ENCODE measurements around the gene TMEM238.

TMEM238 gene

GRCh38 chr19:55362174-55362989 is 21.7 kb downstream of the TMEM238 start:
- no peak for TF ChIP-seq CTCF (IDR thresholded peaks at IDR 0.05; ENCODE audit: low read depth, low read length)
- Histone ChIP-seq H3K9me3 (no peaks in the 10 kb centered on the region), H3K4me1 (no peaks in the 10 kb centered on the region; the same call in 1 of the 2 replicates), H3K27me3 (no peaks in the 10 kb centered on the region), H3K4me3 (ENCODE audit: low read depth, low read length) (no peak overlapping the region), H3K36me3 (no peaks in the 10 kb centered on the region)
- DNase-seq: no peak

GRCh38 chr19:55360902-55361301 is 23.2 kb downstream of the TMEM238 start:
- Histone ChIP-seq H3K27me3 (peaks cover 4% of the 10 kb centered on the region), H3K4me3 (ENCODE audit: low read depth, low read length) (no peak overlapping the region), H3K9me3 (no peaks in the 10 kb centered on the region), H3K36me3 (no peaks in the 10 kb centered on the region), H3K4me1 (no peaks in the 10 kb centered on the region; the same call in 1 of the 2 replicates)
- TF ChIP-seq CTCF (IDR thresholded peaks at IDR 0.05; ENCODE audit: low read depth, low read length): no peak
- no peak for DNase-seq

- TF ChIP-seq CTCF (IDR thresholded peaks at IDR 0.05; ENCODE audit: low read depth, low read length): no peak
- Histone ChIP-seq H3K9me3 (no peaks in the 10 kb centered on the region), H3K4me1 (no peaks in the 10 kb centered on the region; the same call in 1 of the 2 replicates), H3K4me3 (ENCODE audit: low read depth, low read length) (no peak overlapping the region), H3K27me3 (peaks cover 15% of the 10 kb centered on the region), H3K36me3 (no peaks in the 10 kb centered on the region)
- DNase-seq: peak; percentile 67
Measured at GRCh38 chr19:55358943-55359908, 24.9 kb downstream of the TMEM238 start.

GRCh38 chr19:55358493-55358892 is 25.6 kb downstream of the TMEM238 start:
- peaks cover 18% of the 10 kb centered on the region for H3K27me3 ChIP-seq
- H3K4me3 ChIP-seq (ENCODE audit: low read depth, low read length): no peak overlapping the region
- no peaks in the 10 kb centered on the region for H3K36me3 ChIP-seq
- DNase-seq: no peak
- TF ChIP-seq CTCF (IDR thresholded peaks at IDR 0.05; ENCODE audit: low read depth, low read length): no peak
- no peaks in the 10 kb centered on the region for H3K9me3 ChIP-seq
- no peaks in the 10 kb centered on the region; the same call in 1 of the 2 replicates for H3K4me1 ChIP-seq

- peaks cover 42% of the 10 kb centered on the region for H3K27me3 ChIP-seq
- H3K9me3 ChIP-seq: no peaks in the 10 kb centered on the region
- H3K4me1 ChIP-seq: no peaks in the 10 kb centered on the region; the same call in 1 of the 2 replicates
- H3K4me3 ChIP-seq (ENCODE audit: low read depth, low read length): no peak overlapping the region
- TF ChIP-seq CTCF (IDR thresholded peaks at IDR 0.05; ENCODE audit: low read depth, low read length): no peak
- H3K36me3 ChIP-seq: no peaks in the 10 kb centered on the region
- no peak for DNase-seq
Measured at GRCh38 chr19:55355213-55355821, 28.8 kb downstream of the TMEM238 start.

Measured in BE2C (cell line).